ENCODE measurements around the gene SNAPC4. TPM values are rescaled to one million over a fixed set of nuclear protein-coding genes. Genes with fewer than 3 reads are reported as not detected.

SNAPC4 gene
- total and polyA plus RNA-seq, 9 of the 15 experiments (the other 6 are each of a cell fraction or from before 2014, with no cell fraction given) = 0.21 to 21.8 (median 8.8) TPM

GRCh38 chr9:136439481-136440408 lies 39.8 kb upstream of the SNAPC4 start, which contains the start of gene INPP5E (continued):
- TF ChIP-seq ZNF512 (tag; IDR thresholded peaks at IDR 0.05) (no peak), MAX (CRISPR knock-in tag; IDR thresholded peaks at IDR 0.05) (no peak), ESRRB (CRISPR knock-in tag; IDR thresholded peaks at IDR 0.05; ENCODE audit: borderline replicate concordance) (no peak), MBD1 (CRISPR knock-in tag; IDR thresholded peaks at IDR 0.05) (no peak), ZNF224 (CRISPR knock-in tag; IDR thresholded peaks at IDR 0.05) (no peak), CREM (IDR thresholded peaks at IDR 0.05; ENCODE audit: low read depth) (0 out of 2 replicates have a peak, but pooled peaks have one; percentile 6), ZNF668 (CRISPR knock-in tag; IDR thresholded peaks at IDR 0.05) (no peak), SRF (CRISPR knock-in tag; IDR thresholded peaks at IDR 0.05) (no peak), ZNF830 (CRISPR knock-in tag; IDR thresholded peaks at IDR 0.05) (no peak), EWSR1 (IDR thresholded peaks at IDR 0.05; ENCODE audit: borderline replicate concordance, low read depth, partially characterized antibody) (no peak), POLR2B (IDR thresholded peaks at IDR 0.05; ENCODE audit: low read depth, partially characterized antibody) (peak; percentile 44), ATF6 (CRISPR knock-in tag; IDR thresholded peaks at IDR 0.05) (no peak), ZNF696 (CRISPR knock-in tag; conservative IDR thresholded peaks at IDR 0.05) (no peak), SUPT5H (IDR thresholded peaks at IDR 0.05) (peak; percentile 59; the same call in 1 of the 2 replicates), ZBTB34 (CRISPR knock-in tag; IDR thresholded peaks at IDR 0.05) (no peak)
